HepG2 (cell line): ENCODE results near the gene HOXC9.

Experiments used
- HNRNPLL ChIP-seq: fragments of 200-400 bp; formaldehyde crosslinking; IDR thresholded peaks from 2 replicates; pipeline ENCODE4 v1.6.1; 2017; ENCODE audit warnings: mild to moderate bottlenecking, low read depth, low read length; ENCODE audit not compliant: poor library complexity, severe bottlenecking
- MAFG ChIP-seq: sonication (generic); formaldehyde crosslinking; IDR thresholded peaks from 2 replicates; pipeline ENCODE4 v1.5.1; 2020; ENCODE audit warnings: mild to moderate bottlenecking, missing genetic modification reagents
- NR2F2 ChIP-seq: IDR thresholded peaks from 2 replicates; pipeline ENCODE4 v1.6.1; 2012; ENCODE audit warnings: low read depth, inconsistent platforms, borderline replicate concordance
- PRDM15 ChIP-seq: sonication (generic); formaldehyde crosslinking; IDR thresholded peaks from 2 replicates; pipeline ENCODE4 v1.4.0; 2020; ENCODE audit warnings: missing genetic modification reagents
- YEATS2 ChIP-seq: sonication (generic); formaldehyde crosslinking; IDR thresholded peaks from 2 replicates; pipeline ENCODE4 v1.4.0; 2020; ENCODE audit warnings: missing genetic modification reagents, borderline replicate concordance
- ZNF3 ChIP-seq: IDR thresholded peaks from 2 replicates; pipeline ENCODE4 v1.7.0; 2017; ENCODE audit warnings: inconsistent platforms
- ZNF30 ChIP-seq: sonication (generic); formaldehyde crosslinking; IDR thresholded peaks from 2 replicates; pipeline ENCODE4 v1.5.0; 2020; ENCODE audit warnings: mild to moderate bottlenecking, missing genetic modification reagents

GRCh38 chr12:54045401-54045800, 45.4 kb downstream of the HOXC9 start:
- TF ChIP-seq ZNF3 (CRISPR knock-in tag) (no peak), HNRNPLL (no peak), ZNF30 (CRISPR knock-in tag) (no peak), PRDM15 (no peak), NR2F2 (no peak), YEATS2 (CRISPR knock-in tag) (no peak), MAFG (no peak)
